HG03139 (cell line): ENCODE results near the gene BATF2.

Experiments
- ATAC-seq: cut with Tn5 transposase; IDR thresholded peaks from one replicate; pipeline ENCODE4 v1.9.1; 2021; ENCODE audit not compliant: unreplicated experiment

The BATF2 gene

GRCh38 chr11:64970731-64971151 is 26.0 kb downstream of the BATF2 start:
- ATAC-seq, result no peak

DNA sequence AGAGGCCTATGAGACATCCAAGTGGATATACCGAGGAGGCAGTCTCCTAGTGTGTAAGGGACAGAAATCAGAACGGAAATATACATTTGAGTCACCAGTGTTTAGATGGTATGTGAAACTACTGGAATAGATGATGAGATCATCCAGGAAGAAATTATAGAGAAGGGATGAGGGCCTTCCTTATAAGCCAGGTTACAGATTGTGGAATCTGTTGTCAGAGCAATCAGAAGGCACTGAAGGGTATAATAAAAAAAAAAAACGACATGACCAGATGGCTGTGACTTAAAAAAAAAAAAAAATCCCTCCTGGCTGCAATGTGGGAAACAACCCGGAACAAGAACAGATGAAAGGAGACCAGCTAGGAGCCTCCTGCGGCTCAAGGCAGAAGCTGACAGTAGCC is 27.6 kb downstream of the BATF2 start:
- ATAC-seq, result no peak

GRCh38 chr11:64967375-64967774 is 29.4 kb downstream of the BATF2 start:
- no peak for ATAC-seq

- ATAC-seq, result no peak
These were observed 33.6 kb downstream of the BATF2 start for GRCh38 chr11:64963072-64963631.

- ATAC-seq, result no peak
These were observed 36.1 kb downstream of the BATF2 start for GRCh38 chr11:64960719-64961118.

DNA sequence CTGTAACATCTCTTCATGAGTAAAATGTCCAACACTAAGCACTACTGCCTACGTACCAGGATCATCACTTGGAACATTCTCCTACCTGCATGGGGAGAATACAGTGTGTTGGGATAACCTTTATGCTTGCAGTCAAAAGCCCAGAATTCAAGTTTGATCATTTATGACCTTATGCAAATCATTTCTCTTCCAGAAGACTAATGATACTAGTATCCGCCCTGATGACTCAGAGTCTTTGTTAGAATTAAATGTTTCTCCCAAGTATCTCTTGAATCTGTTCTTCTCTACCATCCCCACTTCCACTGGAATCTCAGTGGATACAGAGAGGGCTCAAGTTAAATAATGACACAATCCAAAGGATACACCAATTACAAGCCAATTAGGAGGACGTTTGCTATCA is 37.3 kb downstream of the BATF2 start:
- ATAC-seq, result no peak

GRCh38 chr11:64954201-64954600 is 42.6 kb downstream of the BATF2 start:
- no peak for ATAC-seq

DNA sequence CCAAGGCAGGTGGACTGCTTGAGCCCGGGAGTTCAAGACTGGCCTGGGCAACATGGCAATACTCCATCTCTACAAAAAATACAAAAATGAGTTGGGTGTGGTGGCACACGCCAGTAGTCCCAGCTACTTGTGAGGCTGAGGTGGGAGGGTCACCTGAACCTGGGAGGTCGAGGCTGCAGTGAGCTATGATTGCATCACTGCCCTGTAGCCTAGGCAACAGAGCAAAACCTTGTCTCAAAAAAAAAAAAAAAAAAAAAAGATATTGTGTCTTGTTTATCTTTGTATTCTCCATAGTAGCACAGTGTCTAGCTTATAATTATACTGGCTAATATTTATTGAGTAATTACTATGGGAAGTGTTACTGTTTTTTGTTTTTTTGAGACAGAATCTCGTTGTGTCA is 45.2 kb downstream of the BATF2 start:
- ATAC-seq, result no peak

DNA sequence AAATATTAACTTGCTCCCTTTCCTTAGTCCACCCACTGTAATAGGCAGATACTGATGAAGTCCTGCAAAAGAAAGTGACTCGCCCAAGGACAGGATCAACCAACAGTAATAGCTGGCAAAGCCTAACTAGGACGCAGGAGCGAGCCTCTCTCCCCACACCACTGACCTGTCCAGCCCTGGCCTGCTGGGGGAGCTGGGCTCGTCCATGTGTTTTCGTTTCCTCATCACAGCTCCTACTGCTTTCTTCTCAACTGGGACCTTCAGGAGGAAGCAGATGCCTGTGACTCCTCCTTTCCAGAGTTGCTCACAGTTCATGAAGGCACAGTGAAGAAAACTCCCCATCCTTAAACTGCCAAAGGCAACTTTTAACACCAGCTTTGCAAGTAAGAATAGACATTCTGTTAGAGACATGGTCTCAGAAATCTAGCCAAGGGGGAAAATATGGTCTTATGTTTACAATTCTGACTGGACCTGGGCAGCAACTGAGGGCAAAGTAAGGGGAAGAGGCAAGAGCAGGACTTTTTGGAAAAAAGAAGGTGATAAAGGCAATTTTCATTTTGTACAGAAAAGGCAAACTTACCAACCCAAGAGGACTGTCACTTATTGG is 49.5 kb downstream of the BATF2 start:
- ATAC-seq, result no peak
